HL-60 (cell line): Measurements from ENCODE around the gene RRP1.

ENCODE experiments used
- DNase-seq, 2 experiments: peaks; one replicate each; pipeline ENCODE4 v3.0.0-alpha.2; 2010 to 2020; ENCODE audit warnings: low read depth in 1 of 2, low spot score in 1 of 2
- H3K27ac ChIP-seq: fragments of 250-450 bp; sonication (Bioruptor Pico); replicated peaks from 2 replicates; pipeline ENCODE4 v1.5.1; 2020; ENCODE audit warnings: mild to moderate bottlenecking, moderate library complexity
- H3K27me3 ChIP-seq: fragments of 250-450 bp; sonication (Bioruptor Pico); 2 replicates; pipeline ENCODE4 v1.5.1; 2021; ENCODE audit warnings: mild to moderate bottlenecking, moderate library complexity; ENCODE audit not compliant: insufficient read depth, poor library complexity, severe bottlenecking
- H3K4me3 ChIP-seq: replicated peaks from 2 replicates; pipeline ENCODE4 v1.5.1; 2011; ENCODE audit warnings: mild to moderate bottlenecking, control low read depth, low read length; ENCODE audit not compliant: insufficient read depth
- GABPA ChIP-seq: IDR thresholded peaks from 2 replicates; pipeline ENCODE4 v1.6.1; 2012; ENCODE audit warnings: low read depth
- POLR2AphosphoS5 ChIP-seq: IDR thresholded peaks from 2 replicates; pipeline ENCODE4 v1.6.1; 2012; ENCODE audit warnings: low read depth
- SPI1 ChIP-seq: IDR thresholded peaks from 2 replicates; pipeline ENCODE4 v1.6.1; 2012; ENCODE audit warnings: low read depth, mild to moderate bottlenecking, borderline replicate concordance
- TF ChIP-seq, protein P1 (sequence below): IDR thresholded peaks from 2 replicates; pipeline ENCODE4 v1.6.1; 2012; ENCODE audit warnings: low read depth; ENCODE audit not compliant: insufficient replicate concordance
- TF ChIP-seq, protein P2 (sequence below): IDR thresholded peaks from one replicate; pipeline ENCODE4 v1.5.1; 2011; ENCODE audit warnings: low read length, control low read depth, inconsistent platforms; ENCODE audit not compliant: insufficient read depth

The RRP1 gene

DNA sequence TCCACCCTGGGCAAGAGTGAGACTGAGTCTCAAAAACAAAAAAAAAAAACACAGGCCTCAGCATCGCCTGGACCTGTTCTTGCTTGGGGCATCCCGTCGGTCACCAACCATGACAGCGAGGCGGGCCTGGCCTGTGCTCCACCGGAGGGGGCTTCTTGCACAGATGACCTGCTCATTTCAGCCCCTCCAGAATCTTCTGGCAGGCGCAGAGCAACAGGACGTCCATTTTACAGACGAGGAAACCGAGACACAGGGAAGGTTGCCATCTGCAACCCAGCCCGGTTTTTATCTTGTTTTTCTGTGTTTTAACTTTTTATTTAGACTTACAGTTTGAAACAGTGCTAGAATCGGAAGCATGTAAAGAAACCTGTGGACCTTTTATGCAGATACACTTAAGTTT lies 14.2 kb upstream of the RRP1 start:
- TF ChIP-seq, protein P1, sequence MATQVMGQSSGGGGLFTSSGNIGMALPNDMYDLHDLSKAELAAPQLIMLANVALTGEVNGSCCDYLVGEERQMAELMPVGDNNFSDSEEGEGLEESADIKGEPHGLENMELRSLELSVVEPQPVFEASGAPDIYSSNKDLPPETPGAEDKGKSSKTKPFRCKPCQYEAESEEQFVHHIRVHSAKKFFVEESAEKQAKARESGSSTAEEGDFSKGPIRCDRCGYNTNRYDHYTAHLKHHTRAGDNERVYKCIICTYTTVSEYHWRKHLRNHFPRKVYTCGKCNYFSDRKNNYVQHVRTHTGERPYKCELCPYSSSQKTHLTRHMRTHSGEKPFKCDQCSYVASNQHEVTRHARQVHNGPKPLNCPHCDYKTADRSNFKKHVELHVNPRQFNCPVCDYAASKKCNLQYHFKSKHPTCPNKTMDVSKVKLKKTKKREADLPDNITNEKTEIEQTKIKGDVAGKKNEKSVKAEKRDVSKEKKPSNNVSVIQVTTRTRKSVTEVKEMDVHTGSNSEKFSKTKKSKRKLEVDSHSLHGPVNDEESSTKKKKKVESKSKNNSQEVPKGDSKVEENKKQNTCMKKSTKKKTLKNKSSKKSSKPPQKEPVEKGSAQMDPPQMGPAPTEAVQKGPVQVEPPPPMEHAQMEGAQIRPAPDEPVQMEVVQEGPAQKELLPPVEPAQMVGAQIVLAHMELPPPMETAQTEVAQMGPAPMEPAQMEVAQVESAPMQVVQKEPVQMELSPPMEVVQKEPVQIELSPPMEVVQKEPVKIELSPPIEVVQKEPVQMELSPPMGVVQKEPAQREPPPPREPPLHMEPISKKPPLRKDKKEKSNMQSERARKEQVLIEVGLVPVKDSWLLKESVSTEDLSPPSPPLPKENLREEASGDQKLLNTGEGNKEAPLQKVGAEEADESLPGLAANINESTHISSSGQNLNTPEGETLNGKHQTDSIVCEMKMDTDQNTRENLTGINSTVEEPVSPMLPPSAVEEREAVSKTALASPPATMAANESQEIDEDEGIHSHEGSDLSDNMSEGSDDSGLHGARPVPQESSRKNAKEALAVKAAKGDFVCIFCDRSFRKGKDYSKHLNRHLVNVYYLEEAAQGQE, result no peak
- no peak for TF ChIP-seq SPI1
- TF ChIP-seq POLR2AphosphoS5, result no peak
- TF ChIP-seq, protein P2, sequence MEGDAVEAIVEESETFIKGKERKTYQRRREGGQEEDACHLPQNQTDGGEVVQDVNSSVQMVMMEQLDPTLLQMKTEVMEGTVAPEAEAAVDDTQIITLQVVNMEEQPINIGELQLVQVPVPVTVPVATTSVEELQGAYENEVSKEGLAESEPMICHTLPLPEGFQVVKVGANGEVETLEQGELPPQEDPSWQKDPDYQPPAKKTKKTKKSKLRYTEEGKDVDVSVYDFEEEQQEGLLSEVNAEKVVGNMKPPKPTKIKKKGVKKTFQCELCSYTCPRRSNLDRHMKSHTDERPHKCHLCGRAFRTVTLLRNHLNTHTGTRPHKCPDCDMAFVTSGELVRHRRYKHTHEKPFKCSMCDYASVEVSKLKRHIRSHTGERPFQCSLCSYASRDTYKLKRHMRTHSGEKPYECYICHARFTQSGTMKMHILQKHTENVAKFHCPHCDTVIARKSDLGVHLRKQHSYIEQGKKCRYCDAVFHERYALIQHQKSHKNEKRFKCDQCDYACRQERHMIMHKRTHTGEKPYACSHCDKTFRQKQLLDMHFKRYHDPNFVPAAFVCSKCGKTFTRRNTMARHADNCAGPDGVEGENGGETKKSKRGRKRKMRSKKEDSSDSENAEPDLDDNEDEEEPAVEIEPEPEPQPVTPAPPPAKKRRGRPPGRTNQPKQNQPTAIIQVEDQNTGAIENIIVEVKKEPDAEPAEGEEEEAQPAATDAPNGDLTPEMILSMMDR, result no peak
- TF ChIP-seq GABPA, result no peak
- Histone ChIP-seq H3K27me3 (no peaks in the 10 kb centered on the region), H3K27ac (no peak overlapping the region), H3K4me3 (peak overlapping the region; percentile 61)
- DNase-seq, result no peak

DNA sequence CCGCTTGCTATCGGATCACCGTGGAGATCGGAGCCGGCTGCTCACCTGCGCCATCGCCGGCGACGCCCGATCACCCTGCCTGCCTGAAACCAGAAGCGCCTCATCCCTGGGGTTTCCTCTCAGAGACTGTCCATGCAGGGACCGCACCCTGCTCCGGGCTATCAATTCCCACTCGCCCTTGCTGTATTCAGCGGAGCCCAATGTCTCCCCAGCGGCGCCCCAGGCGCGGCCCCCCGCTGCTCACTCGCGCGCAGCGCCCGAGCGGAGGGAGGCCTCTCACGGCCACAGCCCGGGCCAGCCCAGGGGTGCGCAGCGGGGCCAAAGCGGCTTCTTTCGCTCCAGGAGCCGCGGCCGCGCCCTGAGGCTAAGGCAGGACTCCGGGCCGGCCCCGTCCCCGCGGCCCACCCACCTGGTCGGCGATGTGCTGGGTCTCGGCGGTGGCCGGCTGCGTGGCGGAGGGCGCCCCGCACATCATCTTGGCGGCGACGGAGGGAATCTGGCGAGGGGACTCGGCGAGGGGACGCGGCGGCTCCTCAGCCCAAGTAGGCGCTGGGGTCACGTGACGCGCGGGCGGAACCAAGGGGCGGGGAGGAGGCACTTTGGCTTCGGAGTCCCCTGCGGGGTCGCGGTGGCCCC lies 13.5 kb upstream of the RRP1 start, which contains the start of gene CSTB:
CSTB (minus strand) TSS at position 514 of the 636 bp plus-strand sequence; CDS start at position 475, 39 bp downstream.
- H3K27ac ChIP-seq, result peak within 1 kb of the TSS; percentile 31
- no peak for TF ChIP-seq POLR2AphosphoS5
- TF ChIP-seq, protein P1, result no peak
- no peak for TF ChIP-seq SPI1
- TF ChIP-seq, protein P2, result no peak
- TF ChIP-seq GABPA, result no peak
- H3K4me3 ChIP-seq, result peak within 1 kb of the TSS; percentile 61
- DNase-seq, result peak; percentile 64 to 74
- no peaks in the 10 kb centered on the region for H3K27me3 ChIP-seq

DNA sequence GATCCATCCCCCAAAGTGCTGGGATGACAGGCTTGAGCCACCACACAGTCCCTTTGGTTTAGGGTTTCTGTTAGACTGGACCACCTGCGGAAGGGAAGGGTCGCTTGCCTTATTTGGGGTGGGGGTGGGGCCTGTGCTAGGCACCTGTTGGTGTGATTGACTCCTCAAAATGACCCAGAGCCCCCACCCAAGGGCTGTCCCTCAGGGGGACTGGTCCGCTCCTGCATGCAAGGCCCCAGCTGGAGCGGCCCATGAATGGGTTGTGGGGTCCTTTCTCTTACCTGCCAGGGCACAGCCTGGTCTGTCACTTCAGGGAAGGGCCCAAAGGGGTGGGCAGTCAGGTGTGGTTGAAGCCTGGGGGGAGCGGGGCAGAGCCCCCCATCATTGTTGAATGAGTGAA lies 11.4 kb upstream of the RRP1 start:
- no peaks in the 10 kb centered on the region for H3K27me3 ChIP-seq
- no peak for TF ChIP-seq GABPA
- TF ChIP-seq, protein P1, result no peak
- no peak for TF ChIP-seq SPI1
- no peak for TF ChIP-seq POLR2AphosphoS5
- TF ChIP-seq, protein P2, result no peak
- DNase-seq, result no peak
- H3K4me3 ChIP-seq, result no peak overlapping the region
- no peak overlapping the region for H3K27ac ChIP-seq
